ENCODE data around the gene ALG2. TPM values are rescaled to one million over a fixed set of nuclear protein-coding genes. Genes with fewer than 3 reads are reported as not detected.

ALG2 gene
- total RNA-seq, 1 donor: 64.8 TPM

- H3K4me3 ChIP-seq (ENCODE audit: low read depth, low read length): no peak overlapping the region
- peak; percentile 27 for DNase-seq (ENCODE audit: low read depth)
- TF ChIP-seq CTCF (IDR thresholded peaks at IDR 0.05; ENCODE audit: insufficient read depth, low read depth, low read length): no peak
Measured at GRCh38 chr9:99181621-99182020, 40.1 kb downstream of the ALG2 start.

- no peak overlapping the region for H3K4me3 ChIP-seq (ENCODE audit: low read depth, low read length)
- no peak for DNase-seq (ENCODE audit: low read depth)
- no peak for TF ChIP-seq CTCF (IDR thresholded peaks at IDR 0.05; ENCODE audit: insufficient read depth, low read depth, low read length)
Measured at GRCh38 chr9:99181206-99181605, 40.5 kb downstream of the ALG2 start.

GRCh38 chr9:99180662-99181061 is 41.1 kb downstream of the ALG2 start:
- no peak overlapping the region for H3K4me3 ChIP-seq (ENCODE audit: low read depth, low read length)
- TF ChIP-seq CTCF (IDR thresholded peaks at IDR 0.05; ENCODE audit: insufficient read depth, low read depth, low read length): no peak
- DNase-seq (ENCODE audit: low read depth): no peak

- DNase-seq (ENCODE audit: low read depth): no peak
- no peak overlapping the region for H3K4me3 ChIP-seq (ENCODE audit: low read depth, low read length)
- no peak for TF ChIP-seq CTCF (IDR thresholded peaks at IDR 0.05; ENCODE audit: insufficient read depth, low read depth, low read length)
Measured at GRCh38 chr9:99180199-99180598, 41.5 kb downstream of the ALG2 start.

GRCh38 chr9:99178912-99179872 is 42.5 kb downstream of the ALG2 start:
- TF ChIP-seq CTCF (IDR thresholded peaks at IDR 0.05; ENCODE audit: insufficient read depth, low read depth, low read length): no peak
- H3K4me3 ChIP-seq (ENCODE audit: low read depth, low read length): no peak overlapping the region
- no peak for DNase-seq (ENCODE audit: low read depth)

GRCh38 chr9:99177576-99178366 is 44.0 kb downstream of the ALG2 start:
- DNase-seq (ENCODE audit: low read depth): no peak
- no peak overlapping the region for H3K4me3 ChIP-seq (ENCODE audit: low read depth, low read length)
- TF ChIP-seq CTCF (IDR thresholded peaks at IDR 0.05; ENCODE audit: insufficient read depth, low read depth, low read length): no peak
